ENCODE results near the gene SMIM7. TPM values are rescaled to one million over a fixed set of nuclear protein-coding genes. Genes with fewer than 3 reads are reported as not detected.

Gene SMIM7
- total RNA-seq, 3 donors from 2014 or later = 111 to 167 (median 142) TPM

GRCh38 chr19:16638666-16639065, 21.3 kb downstream of the SMIM7 start:
- no peak for DNase-seq (ENCODE audit: low spot score in 2 of 2)
- H3K27ac ChIP-seq = no peak overlapping the region
- TF ChIP-seq POLR2AphosphoS5 (IDR thresholded peaks at IDR 0.05) = no peak
- no peak for TF ChIP-seq POLR2A (IDR thresholded peaks at IDR 0.05)
- TF ChIP-seq, protein P1, sequence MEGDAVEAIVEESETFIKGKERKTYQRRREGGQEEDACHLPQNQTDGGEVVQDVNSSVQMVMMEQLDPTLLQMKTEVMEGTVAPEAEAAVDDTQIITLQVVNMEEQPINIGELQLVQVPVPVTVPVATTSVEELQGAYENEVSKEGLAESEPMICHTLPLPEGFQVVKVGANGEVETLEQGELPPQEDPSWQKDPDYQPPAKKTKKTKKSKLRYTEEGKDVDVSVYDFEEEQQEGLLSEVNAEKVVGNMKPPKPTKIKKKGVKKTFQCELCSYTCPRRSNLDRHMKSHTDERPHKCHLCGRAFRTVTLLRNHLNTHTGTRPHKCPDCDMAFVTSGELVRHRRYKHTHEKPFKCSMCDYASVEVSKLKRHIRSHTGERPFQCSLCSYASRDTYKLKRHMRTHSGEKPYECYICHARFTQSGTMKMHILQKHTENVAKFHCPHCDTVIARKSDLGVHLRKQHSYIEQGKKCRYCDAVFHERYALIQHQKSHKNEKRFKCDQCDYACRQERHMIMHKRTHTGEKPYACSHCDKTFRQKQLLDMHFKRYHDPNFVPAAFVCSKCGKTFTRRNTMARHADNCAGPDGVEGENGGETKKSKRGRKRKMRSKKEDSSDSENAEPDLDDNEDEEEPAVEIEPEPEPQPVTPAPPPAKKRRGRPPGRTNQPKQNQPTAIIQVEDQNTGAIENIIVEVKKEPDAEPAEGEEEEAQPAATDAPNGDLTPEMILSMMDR (IDR thresholded peaks at IDR 0.05) = no peak
- H3K36me3 ChIP-seq = no peaks in the 10 kb centered on the region
- intact Hi-C loops (cut with DNase I; ENCODE audit: low total_unique reads) = no loop called here
- no peaks in the 10 kb centered on the region for H3K4me1 ChIP-seq
- H3K27me3 ChIP-seq = no peaks in the 10 kb centered on the region
- H3K4me3 ChIP-seq = no peak overlapping the region
- no peaks in the 10 kb centered on the region for H3K9me3 ChIP-seq

DNA sequence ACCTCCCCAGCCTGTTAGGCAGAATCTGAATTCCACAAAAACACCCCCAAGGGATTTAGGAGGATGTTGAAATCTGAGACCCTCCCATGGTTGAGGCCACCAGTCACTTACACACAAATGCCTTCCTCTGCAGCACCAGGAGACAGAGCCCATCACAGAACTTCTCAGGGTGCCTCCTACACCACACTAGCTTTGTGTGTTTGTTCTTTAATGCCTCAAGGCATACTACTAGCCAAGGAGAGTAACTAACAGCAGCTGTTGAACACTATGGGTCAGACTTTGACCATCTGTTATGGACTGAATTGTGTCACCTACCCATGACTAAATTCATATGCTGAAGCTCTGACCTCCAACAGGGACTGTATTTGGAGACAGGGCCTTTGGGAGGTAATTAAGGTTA, 22.4 kb downstream of the SMIM7 start:
- no peaks in the 10 kb centered on the region for H3K36me3 ChIP-seq
- H3K4me3 ChIP-seq = no peak overlapping the region
- no peaks in the 10 kb centered on the region for H3K9me3 ChIP-seq
- intact Hi-C loops (cut with DNase I; ENCODE audit: low total_unique reads) = no loop called here
- peak overlapping the region in 1 of 2 donors; percentile 26 for H3K27ac ChIP-seq
- DNase-seq (ENCODE audit: low spot score in 2 of 2) = no peak
- no peak for TF ChIP-seq POLR2AphosphoS5 (IDR thresholded peaks at IDR 0.05)
- TF ChIP-seq, protein P1 (IDR thresholded peaks at IDR 0.05) = no peak
- TF ChIP-seq POLR2A (IDR thresholded peaks at IDR 0.05) = no peak
- H3K4me1 ChIP-seq = no peaks in the 10 kb centered on the region
- H3K27me3 ChIP-seq = no peaks in the 10 kb centered on the region

- DNase-seq (ENCODE audit: low spot score in 2 of 2) = no peak
These were observed 28.5 kb downstream of the SMIM7 start for GRCh38 chr19:16631465-16631864.

DNA sequence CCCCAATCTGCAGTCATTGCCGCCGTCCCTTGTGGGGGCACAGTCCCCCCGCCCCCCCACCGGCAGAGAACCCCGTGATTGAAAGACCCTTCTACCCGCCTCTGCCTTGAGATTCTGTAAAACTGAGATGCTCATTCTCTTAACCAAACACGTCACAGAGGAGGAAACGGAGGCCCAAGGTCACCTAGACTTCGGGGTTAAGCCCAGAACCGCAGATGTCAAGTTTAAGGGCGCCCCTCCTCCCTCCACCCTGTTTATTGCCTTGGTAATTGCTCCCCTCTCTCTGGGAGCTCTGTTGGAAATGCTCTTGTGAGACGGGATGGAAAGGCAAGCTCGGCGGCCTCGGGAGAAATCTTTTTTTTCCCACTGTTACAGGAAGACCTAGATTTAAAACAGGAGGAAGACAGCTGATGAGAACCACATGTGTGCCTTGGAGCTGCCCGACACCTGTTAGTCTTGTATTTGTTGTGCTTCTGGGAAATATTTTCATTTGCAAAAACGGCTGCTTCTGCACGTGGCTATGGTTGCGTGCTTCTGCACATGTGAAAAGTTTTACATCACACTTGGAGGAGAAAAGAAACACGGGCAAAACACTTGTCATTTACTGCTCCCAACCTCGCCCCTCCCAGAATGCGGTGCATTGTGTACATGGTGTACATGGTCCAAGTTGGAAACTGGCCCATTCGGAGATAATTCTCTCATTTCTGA, 30.8 kb downstream of the SMIM7 start:
- Histone ChIP-seq H3K27me3 (no peaks in the 10 kb centered on the region), H3K27ac (peak overlapping the region; percentile 95 to 96), H3K9me3 (no peaks in the 10 kb centered on the region), H3K36me3 (no peaks in the 10 kb centered on the region), H3K4me1 (peaks cover 0 to 21% of the 10 kb centered on the region in 2 donors), H3K4me3 (peak overlapping the region; percentile 98 to 99 (median 99))
- intact Hi-C loops (cut with DNase I; ENCODE audit: low total_unique reads) = loop anchor here (5.0 kb wide), 3 partner anchors 92 to 918 kb away; partner anchors contain the start of gene BABAM1
- peak in 1 of 2 donors; percentile 30 for DNase-seq (ENCODE audit: low spot score in 2 of 2)
- TF ChIP-seq POLR2AphosphoS5 (IDR thresholded peaks at IDR 0.05) = peak in 2 of 3 donors; percentile 17 to 28
- no peak for TF ChIP-seq POLR2A (IDR thresholded peaks at IDR 0.05)

More at GRCh38 chr19:16631465-16631864, 28.5 kb downstream of the SMIM7 start:
- intact Hi-C loops (cut with DNase I; ENCODE audit: low total_unique reads) = loop anchor here (5.0 kb wide), 1 partner anchor 1626 kb away; a partner anchor contains a TSS
- H3K36me3 ChIP-seq = no peaks in the 10 kb centered on the region
- TF ChIP-seq, protein P1 (IDR thresholded peaks at IDR 0.05) = no peak
- TF ChIP-seq POLR2A (IDR thresholded peaks at IDR 0.05) (no peak), POLR2AphosphoS5 (IDR thresholded peaks at IDR 0.05) (no peak)
- no peak overlapping the region for H3K4me3 ChIP-seq
- H3K9me3 ChIP-seq = no peaks in the 10 kb centered on the region
- H3K27ac ChIP-seq = no peak overlapping the region
- H3K4me1 ChIP-seq = peaks cover 0 to 8% of the 10 kb centered on the region in 2 donors
- H3K27me3 ChIP-seq = no peaks in the 10 kb centered on the region

GRCh38 chr19:16628183-16628983, 31.6 kb downstream of the SMIM7 start, which contains the start of gene MED26:
TSS of gene MED26 (minus strand) at chr19:16628204. CDS start at chr19:16627943, 261 bp downstream.
- H3K27ac ChIP-seq = peak within 1 kb of the TSS; percentile 95 to 96
- no peaks in the 10 kb centered on the region for H3K9me3 ChIP-seq
- DNase-seq (ENCODE audit: low spot score in 2 of 2) = peak; percentile 92 to 94
- no peaks in the 10 kb centered on the region for H3K36me3 ChIP-seq
- H3K4me1 ChIP-seq = peaks cover 0 to 21% of the 10 kb centered on the region in 2 donors
- intact Hi-C loops (cut with DNase I; ENCODE audit: low total_unique reads) = loop anchor here (5.0 kb wide), 3 partner anchors 91 to 919 kb away; partner anchors contain the start of gene BABAM1
- no peaks in the 10 kb centered on the region for H3K27me3 ChIP-seq
- H3K4me3 ChIP-seq = peak within 1 kb of the TSS; percentile 98 to 99 (median 99)
- TF ChIP-seq POLR2AphosphoS5 (IDR thresholded peaks at IDR 0.05) = peak; percentile 55 to 72 (median 72)
- TF ChIP-seq, protein P1 (IDR thresholded peaks at IDR 0.05) = no peak
- TF ChIP-seq POLR2A (IDR thresholded peaks at IDR 0.05) = peak; percentile 18
